ENCODE data around the gene SERGEF.

DNA sequence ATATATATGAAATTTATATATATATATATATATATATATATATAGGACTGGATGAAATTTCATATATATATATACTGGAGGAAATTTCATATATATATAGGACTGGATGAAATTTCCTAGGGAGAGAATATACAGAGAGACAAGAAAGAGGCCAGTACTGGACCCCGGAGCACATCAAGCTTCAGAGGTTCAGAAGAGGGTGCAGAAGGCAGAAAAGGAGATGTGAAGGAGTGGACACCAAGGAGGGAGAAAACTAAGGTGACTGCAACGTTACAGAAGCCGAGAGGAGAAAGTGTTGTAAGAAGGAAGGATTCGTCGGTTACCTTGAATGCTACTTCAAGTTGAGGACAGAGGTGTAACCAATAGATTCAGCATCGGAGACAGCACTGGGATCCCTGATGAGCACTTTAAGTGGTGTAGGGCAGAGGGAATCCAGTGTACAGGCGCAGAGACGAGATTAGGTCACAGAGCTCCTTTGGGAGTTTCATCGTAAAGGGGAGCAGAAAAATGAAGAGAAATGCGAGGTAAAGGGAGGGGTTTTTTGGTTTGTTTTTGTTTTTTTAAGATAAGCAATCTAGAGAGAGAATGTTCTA is 41.8 kb upstream of the SERGEF start:
- TF ChIP-seq, protein P1, sequence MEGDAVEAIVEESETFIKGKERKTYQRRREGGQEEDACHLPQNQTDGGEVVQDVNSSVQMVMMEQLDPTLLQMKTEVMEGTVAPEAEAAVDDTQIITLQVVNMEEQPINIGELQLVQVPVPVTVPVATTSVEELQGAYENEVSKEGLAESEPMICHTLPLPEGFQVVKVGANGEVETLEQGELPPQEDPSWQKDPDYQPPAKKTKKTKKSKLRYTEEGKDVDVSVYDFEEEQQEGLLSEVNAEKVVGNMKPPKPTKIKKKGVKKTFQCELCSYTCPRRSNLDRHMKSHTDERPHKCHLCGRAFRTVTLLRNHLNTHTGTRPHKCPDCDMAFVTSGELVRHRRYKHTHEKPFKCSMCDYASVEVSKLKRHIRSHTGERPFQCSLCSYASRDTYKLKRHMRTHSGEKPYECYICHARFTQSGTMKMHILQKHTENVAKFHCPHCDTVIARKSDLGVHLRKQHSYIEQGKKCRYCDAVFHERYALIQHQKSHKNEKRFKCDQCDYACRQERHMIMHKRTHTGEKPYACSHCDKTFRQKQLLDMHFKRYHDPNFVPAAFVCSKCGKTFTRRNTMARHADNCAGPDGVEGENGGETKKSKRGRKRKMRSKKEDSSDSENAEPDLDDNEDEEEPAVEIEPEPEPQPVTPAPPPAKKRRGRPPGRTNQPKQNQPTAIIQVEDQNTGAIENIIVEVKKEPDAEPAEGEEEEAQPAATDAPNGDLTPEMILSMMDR (IDR thresholded peaks at IDR 0.05) = no peak
- TF ChIP-seq POLR2A (IDR thresholded peaks at IDR 0.05) (no peak), EP300 (IDR thresholded peaks at IDR 0.05) (no peak)

Data from tibial nerve (tissue), 4 donors.